ENCODE data around the gene TNF.

TNF gene

GRCh38 chr6:31543639-31544038 is 31.7 kb upstream of the TNF start:
- H3K4me3 ChIP-seq (ENCODE audit: low read depth, low read length): no peak overlapping the region
- no peak for TF ChIP-seq CTCF (IDR thresholded peaks at IDR 0.05; ENCODE audit: low read depth, low read length, missing control alignments)
- no peak for DNase-seq (ENCODE audit: low read depth)

GRCh38 chr6:31544676-31545075 is 30.7 kb upstream of the TNF start:
- in situ Hi-C loops (cut with HindIII; ENCODE audit: low sequenced_read_pairs): loop anchor here (5.0 kb wide), 1 partner anchor 73 kb away; the partner anchor contains the start of gene AIF1
- TF ChIP-seq CTCF (IDR thresholded peaks at IDR 0.05; ENCODE audit: low read depth, low read length, missing control alignments): no peak
- H3K4me3 ChIP-seq (ENCODE audit: low read depth, low read length): no peak overlapping the region
- DNase-seq (ENCODE audit: low read depth): no peak

More at GRCh38 chr6:31543639-31544038, 31.7 kb upstream of the TNF start:
- in situ Hi-C loops (cut with HindIII; ENCODE audit: low sequenced_read_pairs): loop anchor here (5.0 kb wide), 1 partner anchor 74 kb away; the partner anchor contains the start of gene AIF1

GRCh38 chr6:31545291-31545690 is 30.1 kb upstream of the TNF start:
- DNase-seq (ENCODE audit: low read depth): no peak
- in situ Hi-C loops (cut with HindIII; ENCODE audit: low sequenced_read_pairs): no loop called here
- TF ChIP-seq CTCF (IDR thresholded peaks at IDR 0.05; ENCODE audit: low read depth, low read length, missing control alignments): no peak
- H3K4me3 ChIP-seq (ENCODE audit: low read depth, low read length): peak overlapping the region; percentile 54

DNA sequence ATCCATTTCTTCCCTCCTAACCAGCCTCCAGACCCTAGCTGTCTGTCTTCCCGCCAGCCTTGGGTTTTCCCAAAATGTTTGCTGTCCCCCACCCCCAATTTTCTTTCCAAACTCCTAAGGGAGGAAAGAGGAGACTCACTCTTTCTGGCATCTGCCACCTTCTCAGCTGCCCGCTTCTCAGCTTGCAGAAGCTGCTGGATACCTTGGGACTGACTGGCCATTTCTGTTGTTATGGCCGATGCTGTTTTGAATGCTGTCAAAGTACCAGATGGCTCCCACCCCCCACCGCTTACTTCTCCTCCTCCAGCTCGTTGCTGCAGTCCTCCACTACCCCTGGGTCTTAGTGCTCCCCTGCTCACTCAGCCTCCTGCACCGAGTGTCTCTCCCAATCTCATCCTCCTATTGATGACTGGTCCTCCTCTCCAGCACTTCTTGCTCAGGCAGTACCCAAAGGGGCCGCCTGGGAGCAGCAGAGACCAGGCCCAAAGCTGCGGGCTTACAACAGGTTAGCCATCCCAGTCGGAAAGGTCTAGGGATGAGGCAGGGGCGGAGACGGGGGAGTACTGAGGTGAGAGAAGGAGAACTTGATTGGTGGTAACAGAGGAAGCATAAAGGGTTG is 28.9 kb upstream of the TNF start, which contains the start of gene ATP6V1G2:
Gene ATP6V1G2, minus strand, starts transcription at position 270 of the 619 bp plus-strand sequence. Its CDS starts 49 bp downstream, at position 221.
- peak; percentile 100 for TF ChIP-seq CTCF (IDR thresholded peaks at IDR 0.05; ENCODE audit: low read depth, low read length, missing control alignments)
- in situ Hi-C loops (cut with HindIII; ENCODE audit: low sequenced_read_pairs): no loop called here
- H3K4me3 ChIP-seq (ENCODE audit: low read depth, low read length): peak within 1 kb of the TSS; percentile 54
- DNase-seq (ENCODE audit: low read depth): peak; percentile 84

GRCh38 chr6:31546958-31547726 is 28.2 kb upstream of the TNF start, which contains the start of gene NFKBIL1:
Gene NFKBIL1, plus strand, starts transcription at chr6:31547608. Its CDS starts 87 bp downstream, at chr6:31547695.
- peak; percentile 95 for DNase-seq (ENCODE audit: low read depth)
- peak within 1 kb of the TSS; percentile 54 for H3K4me3 ChIP-seq (ENCODE audit: low read depth, low read length)
- in situ Hi-C loops (cut with HindIII; ENCODE audit: low sequenced_read_pairs): no loop called here
- TF ChIP-seq CTCF (IDR thresholded peaks at IDR 0.05; ENCODE audit: low read depth, low read length, missing control alignments): no peak

DNA sequence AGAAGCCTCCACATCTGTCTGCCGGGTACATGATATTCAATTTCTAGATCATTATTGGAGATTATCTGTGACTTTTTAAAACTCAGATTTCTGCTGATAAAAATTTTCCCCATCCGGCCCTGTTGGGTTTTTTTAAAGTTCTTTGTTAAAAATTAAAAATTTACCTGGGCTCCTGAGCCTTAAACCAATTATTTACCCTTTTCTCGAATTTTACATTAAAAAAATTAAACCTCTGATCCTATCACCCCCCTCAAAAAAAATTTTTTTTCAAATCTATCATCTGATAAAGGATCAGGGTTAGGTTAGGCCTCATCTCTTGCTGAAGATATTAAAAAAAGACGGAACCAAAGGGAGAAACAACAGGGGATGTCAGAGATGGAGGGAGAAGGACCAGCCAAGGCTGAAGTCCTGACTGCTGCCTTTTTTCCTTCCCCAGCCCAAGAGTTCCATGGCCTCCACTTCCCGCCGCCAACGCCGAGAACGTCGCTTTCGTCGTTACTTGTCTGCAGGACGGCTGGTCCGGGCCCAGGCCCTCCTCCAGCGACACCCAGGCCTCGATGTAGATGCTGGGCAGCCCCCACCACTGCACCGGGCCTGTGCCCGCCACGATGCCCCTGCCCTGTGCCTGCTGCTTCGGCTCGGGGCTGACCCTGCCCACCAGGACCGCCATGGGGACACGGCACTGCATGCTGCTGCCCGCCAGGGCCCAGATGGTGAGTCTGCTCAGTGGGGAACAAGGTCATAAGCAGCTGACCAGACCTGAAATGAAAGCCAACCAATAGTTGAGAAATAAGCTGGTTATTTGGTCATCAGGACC is 27.4 kb upstream of the TNF start:
- H3K4me3 ChIP-seq (ENCODE audit: low read depth, low read length): peak overlapping the region; percentile 54
- in situ Hi-C loops (cut with HindIII; ENCODE audit: low sequenced_read_pairs): no loop called here
- TF ChIP-seq CTCF (IDR thresholded peaks at IDR 0.05; ENCODE audit: low read depth, low read length, missing control alignments): no peak
- no peak for DNase-seq (ENCODE audit: low read depth)

Data from astrocyte of the cerebellum (primary cell).